GM18519 (cell line): ENCODE results near the gene WDR27.
"Not testable (repeated sequence)": the region's sequence is repeated elsewhere in the genome, so short reads cannot be mapped to it uniquely, and the experiment has no call there.

Experiments
- ATAC-seq: cut with Tn5 transposase; IDR thresholded peaks from one replicate; pipeline ENCODE4 v1.9.1; 2021; ENCODE audit warnings: mild to moderate bottlenecking, moderate library complexity; ENCODE audit not compliant: unreplicated experiment, low FRiP score

WDR27 gene

GRCh38 chr6:169536446-169537170 is 165.2 kb downstream of the WDR27 start:
- ATAC-seq: no peak

DNA sequence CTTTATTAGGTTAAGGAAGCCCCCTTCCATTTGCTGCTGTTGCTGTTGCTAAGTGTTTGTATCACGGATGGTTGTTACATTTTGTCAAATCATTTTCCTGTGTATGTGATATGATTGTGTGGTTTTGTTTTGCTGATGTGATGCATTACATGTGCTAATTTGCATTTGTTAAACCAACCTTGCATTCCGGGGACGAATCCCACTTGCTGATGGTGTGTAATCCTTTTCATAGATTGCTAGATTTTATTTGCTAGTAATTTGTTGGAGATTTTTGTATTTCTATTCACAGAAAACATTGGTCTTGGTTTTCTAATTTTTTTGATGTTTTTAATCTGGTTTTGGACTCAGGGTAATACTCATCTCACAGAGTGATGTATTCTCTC is 167.8 kb downstream of the WDR27 start:
- ATAC-seq: no peak

DNA sequence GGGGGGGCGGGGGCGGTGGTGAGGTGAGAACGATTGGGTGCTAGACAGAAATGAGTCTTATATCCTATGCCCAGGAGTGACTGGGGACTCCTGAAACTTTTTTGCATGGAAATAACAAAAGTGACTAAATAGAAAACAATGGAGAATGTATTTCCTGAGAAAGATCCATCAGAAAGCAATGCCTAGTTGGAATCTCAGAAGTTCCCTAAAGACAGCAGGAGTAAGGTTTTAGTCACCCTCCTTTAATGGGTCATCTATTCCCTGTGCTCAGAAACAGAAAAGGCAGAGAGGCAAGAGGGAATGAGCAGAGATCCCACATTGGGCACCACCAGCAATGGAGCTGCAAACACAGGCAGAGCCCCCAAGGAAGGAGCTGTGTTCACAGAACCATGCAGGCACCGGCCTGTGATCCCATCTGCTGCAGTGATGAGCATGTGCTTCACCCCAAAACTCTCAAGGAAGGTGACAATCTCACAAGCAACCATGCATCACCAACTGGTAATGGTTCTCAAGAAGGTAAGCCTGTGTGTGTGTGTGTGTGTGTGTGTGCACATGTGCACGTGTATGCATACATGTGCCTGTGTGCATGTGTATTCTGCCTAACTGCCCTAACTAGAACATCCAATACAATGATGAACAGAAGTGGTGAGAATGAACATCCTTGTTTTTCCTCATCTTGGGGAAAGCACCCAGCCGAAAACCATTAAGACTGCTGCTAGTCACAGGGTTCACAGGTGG is 168.4 kb downstream of the WDR27 start:
- ATAC-seq: no peak

GRCh38 chr6:169530752-169531123 is 171.1 kb downstream of the WDR27 start:
- no peak for ATAC-seq

DNA sequence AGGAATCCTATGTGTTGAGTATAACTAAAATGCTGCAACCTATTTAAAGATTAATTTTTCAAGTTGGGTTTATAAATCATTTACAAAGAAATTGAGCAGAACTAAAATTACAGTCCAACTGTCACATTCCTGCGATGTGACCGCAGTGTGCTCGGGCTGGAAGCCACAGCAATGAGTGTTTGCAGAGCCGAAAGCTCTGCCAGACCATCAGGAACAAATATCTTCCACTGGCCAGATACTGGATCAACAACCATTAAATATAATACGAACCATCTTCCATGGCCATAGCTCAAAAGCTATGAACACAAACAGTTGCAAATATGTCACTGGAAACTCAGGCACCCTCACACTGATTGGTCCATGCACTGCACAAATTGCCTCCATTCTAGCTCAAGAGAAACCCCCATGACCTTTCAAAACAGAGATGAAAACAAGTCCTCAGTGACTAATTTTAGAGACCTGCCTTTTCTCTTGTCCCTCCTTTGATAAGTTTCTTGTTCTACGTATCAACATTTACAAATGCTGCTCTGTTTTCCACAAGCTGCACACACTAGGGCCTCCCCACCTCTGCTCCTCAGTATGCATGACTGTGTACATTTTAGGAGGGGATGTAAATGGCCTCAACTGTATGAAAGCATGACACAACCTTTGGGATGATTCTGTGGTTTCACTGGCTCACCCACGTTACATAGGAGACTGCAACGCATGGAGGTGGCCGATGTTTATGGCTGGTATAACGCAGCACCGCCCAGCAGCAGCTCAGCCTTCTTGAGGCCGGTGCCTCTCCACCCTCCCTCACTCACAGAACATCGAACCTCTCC is 171.7 kb downstream of the WDR27 start:
- no peak for ATAC-seq

GRCh38 chr6:169528755-169529154 is 173.1 kb downstream of the WDR27 start:
- no peak for ATAC-seq

- no peak for ATAC-seq
Measured at GRCh38 chr6:169527306-169527705, 174.5 kb downstream of the WDR27 start.

- ATAC-seq: no peak
Measured at GRCh38 chr6:169521825-169522224, 180.0 kb downstream of the WDR27 start.

DNA sequence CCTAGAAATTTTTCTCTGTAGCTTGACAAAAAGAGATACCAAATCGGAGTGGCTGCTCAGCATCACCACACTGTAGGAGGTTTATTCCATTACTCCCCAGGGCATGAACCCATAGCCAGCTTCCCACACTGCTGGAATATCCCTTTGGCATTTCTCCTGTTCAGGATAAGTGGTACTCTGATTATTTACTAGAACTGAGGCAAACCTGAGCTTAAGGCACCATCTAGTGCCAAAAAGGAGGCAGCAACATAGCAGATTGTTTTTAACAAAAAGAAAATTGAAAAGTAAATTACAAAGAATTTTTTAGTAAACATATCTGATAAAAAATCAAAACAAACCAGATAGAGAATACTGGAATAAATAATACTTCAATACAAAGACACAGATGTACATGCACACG is 181.7 kb downstream of the WDR27 start:
- ATAC-seq: no peak

GRCh38 chr6:169518451-169518850 is 183.4 kb downstream of the WDR27 start:
- ATAC-seq: no peak

DNA sequence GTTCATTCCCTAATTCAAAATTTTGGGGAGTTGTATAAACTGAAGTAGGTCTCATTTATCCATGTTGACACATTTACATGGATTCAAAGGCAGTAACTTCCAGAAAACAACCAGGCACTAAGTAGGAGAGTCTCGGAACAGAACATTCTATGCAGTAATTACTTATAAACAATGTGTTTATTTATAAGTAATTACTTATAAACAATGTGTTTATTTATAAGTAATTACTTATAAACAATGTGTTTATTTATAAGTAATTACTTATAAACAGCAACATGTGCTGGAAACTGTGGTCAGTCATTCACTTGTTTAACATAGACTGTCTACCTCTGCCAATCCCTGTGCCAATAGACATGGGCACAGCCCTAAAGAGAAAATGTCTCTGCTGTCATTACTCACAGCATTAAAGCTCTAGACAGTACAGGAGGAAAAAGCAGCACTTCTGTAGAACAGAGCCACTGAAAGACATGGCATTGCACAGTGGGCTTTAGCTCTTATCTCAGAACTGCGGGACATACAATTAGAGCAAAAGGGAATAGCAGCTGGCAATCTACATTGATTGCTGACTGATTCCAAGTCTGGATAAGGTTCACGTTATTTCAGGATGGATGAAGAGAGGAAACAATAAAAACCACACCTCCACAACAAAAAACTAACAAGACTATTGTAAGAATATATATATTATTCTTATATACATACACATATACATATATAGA is 188.2 kb downstream of the WDR27 start:
- no peak for ATAC-seq

DNA sequence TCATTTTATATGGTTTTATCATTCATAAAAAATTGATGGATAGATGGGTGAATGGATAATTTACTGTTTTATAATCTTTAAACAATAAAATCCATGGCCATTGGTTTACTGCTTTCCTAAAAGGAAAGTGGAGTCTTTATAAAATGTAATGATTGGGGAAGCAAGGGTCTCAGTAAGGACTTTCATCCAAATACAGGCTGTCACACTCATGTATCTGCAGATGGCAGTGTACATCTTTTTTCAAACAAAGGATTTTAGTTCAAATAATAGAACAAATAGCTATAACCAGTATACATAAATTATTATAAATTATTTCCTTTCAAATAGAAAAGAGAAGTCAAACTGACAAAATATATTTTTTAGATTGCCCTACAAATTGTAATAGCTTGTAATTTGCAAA is 190.0 kb downstream of the WDR27 start:
- ATAC-seq: not testable (repeated sequence)

DNA sequence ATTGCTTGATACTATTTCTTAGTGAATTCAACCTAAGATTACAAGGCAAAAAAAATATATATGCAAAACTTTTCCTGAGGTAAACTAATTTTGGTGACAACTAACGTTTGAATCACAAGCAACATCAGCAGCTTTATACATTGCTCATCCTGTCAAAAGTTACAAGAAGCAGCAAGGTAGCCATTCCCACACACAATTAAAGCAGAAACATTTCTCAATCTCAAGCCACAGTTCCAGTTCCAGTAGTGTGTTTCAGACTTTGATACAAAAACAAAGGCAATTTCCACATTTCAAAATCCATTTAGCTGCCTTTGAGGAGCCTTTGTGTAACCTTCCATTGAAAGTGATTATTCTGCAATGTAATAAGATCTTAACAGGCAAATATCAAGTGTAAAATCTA is 191.0 kb downstream of the WDR27 start:
- no peak for ATAC-seq

GRCh38 chr6:169508452-169508851 is 193.4 kb downstream of the WDR27 start:
- no peak for ATAC-seq

GRCh38 chr6:169503422-169504152 is 198.2 kb downstream of the WDR27 start:
- ATAC-seq: no peak

DNA sequence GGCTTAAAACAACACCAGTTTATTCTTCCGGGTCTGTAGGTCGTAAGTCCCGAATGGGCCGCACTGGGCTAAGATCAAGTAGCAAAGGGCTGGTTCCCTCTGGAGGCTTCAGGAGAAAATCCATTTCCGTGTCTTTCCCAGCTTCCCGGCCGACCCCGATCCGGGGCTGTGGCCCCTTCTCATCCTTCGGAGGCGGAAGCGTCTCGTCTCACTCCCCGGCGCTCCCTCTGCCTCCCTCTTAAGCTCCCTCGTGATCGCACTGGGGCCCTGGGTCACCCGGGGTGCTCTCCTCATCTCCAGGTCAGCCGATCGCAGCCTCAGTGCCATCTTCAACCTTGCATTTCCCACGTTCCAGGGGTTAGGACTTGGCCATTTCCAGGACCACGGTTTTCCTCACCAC is 199.4 kb downstream of the WDR27 start:
- no peak for ATAC-seq

DNA sequence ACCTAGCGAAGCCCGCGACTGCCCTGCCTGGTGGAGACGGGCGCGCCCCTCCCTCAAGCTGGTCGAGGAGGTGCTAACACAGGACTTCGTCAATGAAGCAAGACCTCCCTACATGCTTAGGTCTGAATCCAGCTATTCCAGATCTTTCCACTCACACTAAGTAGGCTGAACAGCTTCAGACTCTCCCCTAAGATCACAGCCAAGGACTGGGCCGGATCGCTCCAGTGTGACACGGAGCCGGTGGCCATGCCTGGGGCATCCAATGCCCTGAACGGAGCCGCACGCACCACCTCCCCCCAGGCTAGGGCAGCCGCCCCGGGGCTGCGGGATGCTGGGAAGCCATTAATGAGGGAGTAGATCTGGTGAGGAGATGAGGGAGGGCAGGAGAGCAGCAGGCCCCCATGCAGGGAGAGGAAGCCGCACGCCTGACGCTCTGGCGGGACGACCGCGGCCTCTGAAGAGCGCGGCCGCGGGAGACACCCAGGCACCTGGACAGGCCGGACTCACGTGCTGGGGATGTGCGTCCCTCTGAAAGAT is 200.0 kb downstream of the WDR27 start:
- no peak for ATAC-seq

- no peak for ATAC-seq
Measured at GRCh38 chr6:169501128-169501527, 200.7 kb downstream of the WDR27 start.

- ATAC-seq: no peak
Measured at GRCh38 chr6:169500688-169501087, 201.1 kb downstream of the WDR27 start.

- ATAC-seq: no peak
Measured at GRCh38 chr6:169499848-169500247, 202.0 kb downstream of the WDR27 start.
